OCI-LY3 (cell line): ENCODE data around the gene ENHO.

Source experiments
- H2AFZ ChIP-seq: fragments of 200-600, 300-600 bp; shearing (Covaris generic); 2 replicates; pipeline ENCODE4 v1.6.0; 2014; ENCODE audit warnings: antibody characterized with exemption, low read depth, low read length
- H3K27ac ChIP-seq: fragments of 200-600, 300-600 bp; sonication (generic); 2 replicates; pipeline ENCODE4 v1.5.1; 2014; ENCODE audit warnings: mild to moderate bottlenecking, low read length, moderate library complexity, mixed read lengths
- H3K27me3 ChIP-seq: fragments of 200-600, 300-600 bp; sonication (generic); 2 replicates; pipeline ENCODE4 v1.6.1; 2014; ENCODE audit warnings: low read depth, low read length, mixed read lengths
- H3K36me3 ChIP-seq: fragments of 200-600, 300-600 bp; sonication (generic); replicated peaks from 2 replicates; pipeline ENCODE3; 2014; ENCODE audit warnings: low read depth, low read length, mixed read lengths
- H3K4me1 ChIP-seq: fragments of 300-600, 200-600 bp; sonication (generic); 2 replicates; pipeline ENCODE4 v1.6.1; 2014; ENCODE audit warnings: low read length, mixed read lengths
- H3K4me2 ChIP-seq: fragments of 200-600, 300-600 bp; sonication (generic); 2 replicates; pipeline ENCODE4 v1.6.1; 2014; ENCODE audit warnings: low read length, mixed read lengths
- H3K4me3 ChIP-seq: fragments of 300-600, 200-600 bp; sonication (generic); 2 replicates; pipeline ENCODE4 v1.5.1; 2014; ENCODE audit warnings: antibody characterized with exemption, mild to moderate bottlenecking, low read length, moderate library complexity
- H3K79me2 ChIP-seq: fragments of 300-600, 200-600 bp; shearing (Covaris generic); 2 replicates; pipeline ENCODE4 v1.6.1; 2014; ENCODE audit warnings: mild to moderate bottlenecking, low read length, mixed read lengths
- H3K9ac ChIP-seq: fragments of 300-600, 200-600 bp; shearing (Covaris generic); 2 replicates; pipeline ENCODE4 v1.6.0; 2014; ENCODE audit warnings: mild to moderate bottlenecking, low read length, moderate library complexity
- H3K9me3 ChIP-seq: fragments of 200-600, 300-600 bp; shearing (Covaris generic); 2 replicates; pipeline ENCODE4 v1.6.1; 2014; ENCODE audit warnings: low read length, mixed read lengths; ENCODE audit not compliant: insufficient read depth
- H4K20me1 ChIP-seq: fragments of 200-600, 300-600 bp; sonication (generic); 2 replicates; pipeline ENCODE4 v1.6.1; 2016; ENCODE audit warnings: low read length, mixed read lengths; ENCODE audit not compliant: insufficient read depth
- CTCF ChIP-seq: fragments of 200-600, 300-600 bp; sonication (generic); IDR thresholded peaks from 2 replicates; pipeline ENCODE4 v1.5.1; 2014; ENCODE audit warnings: antibody characterized with exemption, low read length, low read depth
- EZH2phosphoT487 ChIP-seq: fragments of 200-600 bp; shearing (Covaris generic); IDR thresholded peaks from 2 replicates; pipeline ENCODE4 v1.6.1; 2018; ENCODE audit warnings: antibody characterized with exemption, mixed run types, low read depth

The ENHO gene

DNA sequence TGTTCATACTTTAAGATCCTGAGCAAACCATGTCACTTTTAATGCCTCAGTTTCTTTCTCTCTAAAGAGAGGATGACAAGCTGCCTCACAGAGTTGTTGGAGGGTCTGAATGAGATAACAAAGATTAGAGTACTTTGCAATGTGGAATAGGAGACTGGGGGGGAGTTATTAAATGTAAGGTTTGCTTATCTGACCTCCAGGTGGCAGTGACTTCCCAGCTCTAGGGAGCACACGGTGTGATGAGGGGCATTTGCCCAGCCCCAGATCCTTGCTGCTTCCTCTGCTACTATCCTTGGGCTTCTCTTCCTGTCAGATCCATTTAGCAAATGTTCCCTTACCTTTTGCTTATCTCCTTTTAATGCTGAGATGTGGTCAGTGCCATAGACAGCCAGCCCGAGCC, 30.7 kb downstream of the ENHO start:
- H2AFZ ChIP-seq = no peak overlapping the region
- TF ChIP-seq EZH2phosphoT487 (no peak), CTCF (peak; percentile 20; the same call in 1 of the 2 replicates)
- no peak overlapping the region for H3K4me2 ChIP-seq
- no peaks in the 10 kb centered on the region for H3K9me3 ChIP-seq
- peaks cover 21% of the 10 kb centered on the region; the same call in 1 of the 2 replicates for H4K20me1 ChIP-seq
- no peaks in the 10 kb centered on the region for H3K36me3 ChIP-seq
- H3K9ac ChIP-seq = no peak overlapping the region
- no peak overlapping the region for H3K27ac ChIP-seq
- H3K4me1 ChIP-seq = no peaks in the 10 kb centered on the region
- H3K27me3 ChIP-seq = peaks cover 41% of the 10 kb centered on the region
- no peak overlapping the region for H3K4me3 ChIP-seq
- H3K79me2 ChIP-seq = no peaks in the 10 kb centered on the region

DNA sequence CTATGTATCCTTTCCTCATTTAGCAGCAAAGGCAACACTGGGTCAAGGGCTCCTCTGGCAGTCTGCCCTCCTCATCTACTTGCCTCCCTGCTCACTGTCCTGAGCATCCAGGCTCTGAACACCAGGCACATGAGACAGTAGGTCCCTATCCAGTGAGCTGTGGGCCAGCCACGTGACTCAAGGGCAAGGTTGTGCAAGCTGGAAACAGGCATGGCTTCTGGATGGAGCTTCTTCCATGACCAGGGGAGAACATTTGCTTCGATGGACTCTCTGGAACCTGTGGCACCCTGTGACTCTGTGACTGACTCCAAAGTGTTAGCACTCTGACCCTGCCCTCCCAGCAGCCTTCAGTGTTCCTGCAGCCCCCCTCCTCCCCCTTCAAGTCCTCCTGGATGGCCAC, 31.2 kb downstream of the ENHO start:
- Histone ChIP-seq H3K9ac (no peak overlapping the region), H4K20me1 (peaks cover 21% of the 10 kb centered on the region; the same call in 1 of the 2 replicates), H2AFZ (no peak overlapping the region), H3K27me3 (peaks cover 41% of the 10 kb centered on the region), H3K79me2 (no peaks in the 10 kb centered on the region), H3K36me3 (no peaks in the 10 kb centered on the region), H3K27ac (no peak overlapping the region), H3K4me1 (peaks cover 4% of the 10 kb centered on the region), H3K4me2 (no peak overlapping the region), H3K9me3 (no peaks in the 10 kb centered on the region), H3K4me3 (no peak overlapping the region)
- TF ChIP-seq CTCF (no peak), EZH2phosphoT487 (no peak)

- no peaks in the 10 kb centered on the region for H3K36me3 ChIP-seq
- no peaks in the 10 kb centered on the region for H3K79me2 ChIP-seq
- H2AFZ ChIP-seq = no peak overlapping the region
- H3K9ac ChIP-seq = no peak overlapping the region
- TF ChIP-seq EZH2phosphoT487 = no peak
- no peak for TF ChIP-seq CTCF
- no peak overlapping the region for H3K27ac ChIP-seq
- H3K9me3 ChIP-seq = no peaks in the 10 kb centered on the region
- no peak overlapping the region for H3K4me2 ChIP-seq
- peaks cover 21% of the 10 kb centered on the region; the same call in 1 of the 2 replicates for H4K20me1 ChIP-seq
- peaks cover 9% of the 10 kb centered on the region for H3K4me1 ChIP-seq
- peaks cover 41% of the 10 kb centered on the region for H3K27me3 ChIP-seq
- H3K4me3 ChIP-seq = no peak overlapping the region
Measured at GRCh38 chr9:34490760-34491159, 32.0 kb downstream of the ENHO start.

DNA sequence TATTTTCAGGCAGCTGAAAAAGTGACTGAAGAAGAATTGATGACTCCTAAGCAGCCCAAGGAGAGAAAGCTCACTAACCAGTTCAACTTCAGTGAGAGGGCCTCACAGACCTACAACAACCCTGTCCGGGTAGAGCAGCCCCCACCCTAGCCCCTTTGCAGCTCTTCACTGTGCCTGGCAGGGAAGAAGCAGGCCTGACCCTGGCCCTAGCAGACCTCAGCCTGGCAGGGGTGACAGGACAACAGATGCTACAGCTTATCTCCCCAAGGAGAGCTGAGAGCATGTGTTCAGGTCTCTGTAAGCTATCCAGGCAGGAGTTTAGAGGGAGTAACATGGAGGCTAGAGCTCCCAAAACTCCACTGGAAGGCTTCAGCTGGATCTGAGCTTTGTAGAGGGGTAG, 32.4 kb downstream of the ENHO start:
- Histone ChIP-seq H3K27me3 (peaks cover 41% of the 10 kb centered on the region), H4K20me1 (peaks cover 21% of the 10 kb centered on the region; the same call in 1 of the 2 replicates)

More for the DNA sequence above, 32.4 kb downstream of the ENHO start:
- Histone ChIP-seq H3K4me2 (no peak overlapping the region), H3K79me2 (no peaks in the 10 kb centered on the region), H2AFZ (no peak overlapping the region), H3K36me3 (no peaks in the 10 kb centered on the region), H3K4me3 (no peak overlapping the region), H3K27ac (no peak overlapping the region), H3K9me3 (no peaks in the 10 kb centered on the region), H3K9ac (no peak overlapping the region), H3K4me1 (peaks cover 10% of the 10 kb centered on the region)
- TF ChIP-seq EZH2phosphoT487 (no peak), CTCF (no peak)
